ENCODE measurements around the gene TMCC1. TPM values are rescaled to one million over a fixed set of nuclear protein-coding genes. Genes with fewer than 3 reads are reported as not detected.

TMCC1 gene
- total RNA-seq, 4 donors from 2014 or later = 4.1 to 21.8 (median 14.5) TPM

- intact Hi-C loops (cut with DNase I; ENCODE audit: low total_unique reads) = no loop called here
- in situ Hi-C loops (cut with MboI; ENCODE audit: low pct_ligation_motif_present in 1 of 4, low pct_unique_long_range_greater_than_20kb in 1 of 4, low sequenced_read_pairs in 3 of 4) = no loop called here
- TF ChIP-seq CTCF (IDR thresholded peaks at IDR 0.05) = no peak
- WGBS, 2 donors (ENCODE audit: low coverage in 1 of 2) = 71 to 72% methylated on average over 5 to 6 of the region's 6 CpGs
- Histone ChIP-seq H3K9me3 (no peaks in the 10 kb centered on the region), H3K4me3 (no peak overlapping the region), H3K4me1 (peaks cover 9 to 23% (median 18%) of the 10 kb centered on the region in 4 donors), H3K36me3 (no peaks in the 10 kb centered on the region), H3K27me3 (no peaks in the 10 kb centered on the region), H3K27ac (peak overlapping the region in 2 of 4 donors; percentile 6 to 47)
- no peak for DNase-seq
These were observed 98.1 kb downstream of the TMCC1 start for GRCh38 chr3:129795186-129796010.

- 20 to 30% methylated on average over 5 to 14 of the region's 14 CpGs for WGBS, 2 donors (ENCODE audit: low coverage in 1 of 2)
- Histone ChIP-seq H3K4me3 (no peak overlapping the region), H3K9me3 (no peaks in the 10 kb centered on the region), H3K27ac (peak overlapping the region; percentile 17 to 51 (median 41)), H3K27me3 (no peaks in the 10 kb centered on the region), H3K4me1 (peaks cover 9 to 23% (median 18%) of the 10 kb centered on the region in 4 donors), H3K36me3 (no peaks in the 10 kb centered on the region)
- intact Hi-C loops (cut with DNase I; ENCODE audit: low total_unique reads) = no loop called here
- in situ Hi-C loops (cut with MboI; ENCODE audit: low pct_ligation_motif_present in 1 of 4, low pct_unique_long_range_greater_than_20kb in 1 of 4, low sequenced_read_pairs in 3 of 4) = no loop called here
- DNase-seq = peak; percentile 61
- no peak for TF ChIP-seq POLR2AphosphoS5 (IDR thresholded peaks at IDR 0.05)
- no peak for TF ChIP-seq CTCF (IDR thresholded peaks at IDR 0.05)
- TF ChIP-seq POLR2A (IDR thresholded peaks at IDR 0.05) = no peak
- TF ChIP-seq EP300 (IDR thresholded peaks at IDR 0.05; ENCODE audit: low read depth) = no peak
These were observed 99.0 kb downstream of the TMCC1 start for GRCh38 chr3:129794311-129795185.

GRCh38 chr3:129793942-129794310 lies 99.6 kb downstream of the TMCC1 start:
- intact Hi-C loops (cut with DNase I; ENCODE audit: low total_unique reads) (no loop called here), in situ Hi-C loops (cut with MboI; ENCODE audit: low pct_ligation_motif_present in 1 of 4, low pct_unique_long_range_greater_than_20kb in 1 of 4, low sequenced_read_pairs in 3 of 4) (no loop called here)
- peaks cover 9 to 23% (median 18%) of the 10 kb centered on the region in 4 donors for H3K4me1 ChIP-seq
- no peak for DNase-seq
- TF ChIP-seq CTCF (IDR thresholded peaks at IDR 0.05) = no peak
- TF ChIP-seq EP300 (IDR thresholded peaks at IDR 0.05; ENCODE audit: low read depth) = no peak
- TF ChIP-seq POLR2AphosphoS5 (IDR thresholded peaks at IDR 0.05) = no peak
- TF ChIP-seq POLR2A (IDR thresholded peaks at IDR 0.05) = no peak
- H3K4me3 ChIP-seq = no peak overlapping the region
- H3K36me3 ChIP-seq = no peaks in the 10 kb centered on the region
- H3K27me3 ChIP-seq = no peaks in the 10 kb centered on the region
- peak overlapping the region in 2 of 4 donors; percentile 17 to 35 for H3K27ac ChIP-seq
- H3K9me3 ChIP-seq = no peaks in the 10 kb centered on the region
- WGBS, 2 donors (ENCODE audit: low coverage in 1 of 2) = 23% methylated on average over 2 of the region's 2 CpGs; no CpG with 5 or more reads in 1 of the 2 donors

GRCh38 chr3:129793319-129793718 lies 100.2 kb downstream of the TMCC1 start:
- in situ Hi-C loops (cut with MboI; ENCODE audit: low pct_ligation_motif_present in 1 of 4, low pct_unique_long_range_greater_than_20kb in 1 of 4, low sequenced_read_pairs in 3 of 4) (no loop called here), intact Hi-C loops (cut with DNase I; ENCODE audit: low total_unique reads) (no loop called here)
- TF ChIP-seq POLR2AphosphoS5 (IDR thresholded peaks at IDR 0.05) = no peak
- no peak for TF ChIP-seq POLR2A (IDR thresholded peaks at IDR 0.05)
- TF ChIP-seq EP300 (IDR thresholded peaks at IDR 0.05; ENCODE audit: low read depth) = no peak
- TF ChIP-seq CTCF (IDR thresholded peaks at IDR 0.05) = no peak
- Histone ChIP-seq H3K9me3 (no peaks in the 10 kb centered on the region), H3K4me3 (no peak overlapping the region), H3K36me3 (no peaks in the 10 kb centered on the region), H3K27me3 (no peaks in the 10 kb centered on the region), H3K27ac (no peak overlapping the region), H3K4me1 (peaks cover 9 to 23% (median 18%) of the 10 kb centered on the region in 4 donors)
- 75 to 81% methylated on average over 1 of the region's 1 CpG for WGBS, 2 donors (ENCODE audit: low coverage in 1 of 2)
- no peak for DNase-seq

Data from transverse colon (tissue), 4 donors.